A673 (cell line): ENCODE results near the gene TRIM52. TPM values are rescaled to one million over a fixed set of nuclear protein-coding genes. Genes with fewer than 3 reads are reported as not detected.

Experiments used
- BruUV-seq: library from RNA; stranded (reverse); fragments of 400-500 nt; replicated peaks from 2 replicates; lab custom pipeline; 2021; lab: Mats Ljungman, UMichigan
- CTCF ChIA-PET: fragments of 300-600 bp; sonication (Branson Sonifier 250); formaldehyde crosslinking; loops from one replicate; lab custom pipeline; 2022; ENCODE audit warnings: antibody characterized with exemption; lab: Charles Lee
- POLR2A ChIA-PET: fragments of 300-600 bp; sonication (Branson Sonifier 250); formaldehyde crosslinking; loops from one replicate; lab custom pipeline; 2022; ENCODE audit warnings: antibody characterized with exemption; ENCODE audit not compliant: low non-redundant PET; lab: Charles Lee
- DNase-seq: peaks from one replicate; pipeline ENCODE4 v3.0.0-alpha.2; 2015; ENCODE audit warnings: low spot score
- H3K27ac ChIP-seq: fragments of 200-600 bp; sonication (generic); 2 replicates; pipeline ENCODE4 v1.5.1; 2016; ENCODE audit warnings: mixed run types, low read depth, mild to moderate bottlenecking, mixed read lengths, antibody characterized with exemption, low read length; ENCODE audit not compliant: poor library complexity, severe bottlenecking
- H3K27me3 ChIP-seq: fragments of 200-600 bp; sonication (generic); replicated peaks from 2 replicates; pipeline ENCODE4 v1.6.1; 2017; ENCODE audit warnings: mixed run types, low read depth, mild to moderate bottlenecking, mixed read lengths, antibody characterized with exemption, low read length; ENCODE audit not compliant: insufficient read depth, poor library complexity
- H3K36me3 ChIP-seq: fragments of 200-600 bp; sonication (generic); 2 replicates; pipeline ENCODE4 v1.6.1; 2016; ENCODE audit warnings: mixed run types, mild to moderate bottlenecking, mixed read lengths, antibody characterized with exemption, low read length; ENCODE audit not compliant: insufficient read depth, poor library complexity, severe bottlenecking
- H3K4me1 ChIP-seq: fragments of 200-600 bp; sonication (generic); 2 replicates; pipeline ENCODE4 v1.6.1; 2017; ENCODE audit warnings: mixed run types, mild to moderate bottlenecking, mixed read lengths, antibody characterized with exemption, low read length; ENCODE audit not compliant: insufficient read depth, poor library complexity, severe bottlenecking
- H3K4me3 ChIP-seq: fragments of 200-600 bp; sonication (generic); 2 replicates; pipeline ENCODE4 v1.5.1; 2016; ENCODE audit warnings: low read depth, mixed run types, mild to moderate bottlenecking, mixed read lengths, low read length; ENCODE audit not compliant: poor library complexity, severe bottlenecking
- H3K9me3 ChIP-seq: fragments of 200-600 bp; sonication (generic); 2 replicates; pipeline ENCODE4 v1.6.1; 2016; ENCODE audit warnings: mixed run types, low read depth, mild to moderate bottlenecking, mixed read lengths, antibody characterized with exemption, low read length; ENCODE audit not compliant: poor library complexity, severe bottlenecking
- CTCF ChIP-seq: fragments of 300-800, 200-600 bp; sonication (generic); conservative IDR thresholded peaks from 2 replicates; pipeline ENCODE4 v1.5.1; 2017; ENCODE audit warnings: low read depth, mild to moderate bottlenecking, antibody characterized with exemption, low read length, moderate library complexity, mixed read lengths
- EZH2 ChIP-seq: fragments of 200-600 bp; sonication (generic); IDR thresholded peaks from 2 replicates; pipeline ENCODE4 v1.6.1; 2017; ENCODE audit warnings: borderline replicate concordance, low read depth, mild to moderate bottlenecking, mixed read lengths, antibody characterized with exemption, low read length; ENCODE audit not compliant: poor library complexity, severe bottlenecking
- intact Hi-C: fragments of 100-400 bp; cut with micrococcal nuclease; formaldehyde crosslinking; loops from one replicate; pipeline ENCODE4 v1.10.0; 2022; ENCODE audit not compliant: unreplicated experiment
- total RNA-seq: library from RNA; stranded (reverse); gene quantifications from 2 replicates; pipeline ENCODE4 v1.2.3, GENCODE V29; 2021

TRIM52 gene
- total RNA-seq, 1 experiment from 2014 or later = 7.3 TPM

- intact Hi-C loops = loop anchor here (1.0 kb wide), 1 partner anchor 21 kb away; no protein-coding TSS in a partner anchor
- Histone ChIP-seq H3K27me3 (no peaks in the 10 kb centered on the region), H3K27ac (peak within 1 kb of the TSS; percentile 96), H3K9me3 (no peaks in the 10 kb centered on the region), H3K4me1 (peaks cover 11% of the 10 kb centered on the region), H3K4me3 (peak within 1 kb of the TSS; percentile 83), H3K36me3 (no peaks in the 10 kb centered on the region)
- TF ChIP-seq EZH2 (no peak), CTCF (no peak)
- ChIA-PET POLR2A (interaction anchor here (0.6 kb wide), 2 partner anchors 18 to 24 kb away, joined by 6 to 8 read pairs; no protein-coding TSS in a partner anchor), CTCF (interaction anchor here (1.0 kb wide), 1 partner anchor 16 kb away, joined by 3 read pairs; no protein-coding TSS in a partner anchor)
- no TSS peak for BruUV-seq
- DNase-seq = peak; percentile 98
Measured at GRCh38 chr5:181223058-181223728, 37.8 kb downstream of the TRIM52 start, which contains the start of gene TRIM41. Gene TRIM41 (plus strand): TSS chr5:181223281. CDS start chr5:181224000, 719 bp downstream.

- POLR2A ChIA-PET = no interaction called here
- Histone ChIP-seq H3K4me1 (peaks cover 11% of the 10 kb centered on the region), H3K9me3 (no peaks in the 10 kb centered on the region), H3K4me3 (peak overlapping the region; percentile 83), H3K27me3 (no peaks in the 10 kb centered on the region), H3K36me3 (no peaks in the 10 kb centered on the region), H3K27ac (peak overlapping the region; percentile 96)
- 0 out of 2 replicates have a peak, but pooled peaks have one; percentile 10 for TF ChIP-seq CTCF
- no peak for TF ChIP-seq EZH2
- CTCF ChIA-PET = no interaction called here
- DNase-seq = peak; percentile 82
- intact Hi-C loops = loop anchor here (1.0 kb wide), 2 partner anchors 22 to 33 kb away; no protein-coding TSS in a partner anchor
- no TSS peak for BruUV-seq
Measured at GRCh38 chr5:181222630-181223057, 38.3 kb downstream of the TRIM52 start.

DNA sequence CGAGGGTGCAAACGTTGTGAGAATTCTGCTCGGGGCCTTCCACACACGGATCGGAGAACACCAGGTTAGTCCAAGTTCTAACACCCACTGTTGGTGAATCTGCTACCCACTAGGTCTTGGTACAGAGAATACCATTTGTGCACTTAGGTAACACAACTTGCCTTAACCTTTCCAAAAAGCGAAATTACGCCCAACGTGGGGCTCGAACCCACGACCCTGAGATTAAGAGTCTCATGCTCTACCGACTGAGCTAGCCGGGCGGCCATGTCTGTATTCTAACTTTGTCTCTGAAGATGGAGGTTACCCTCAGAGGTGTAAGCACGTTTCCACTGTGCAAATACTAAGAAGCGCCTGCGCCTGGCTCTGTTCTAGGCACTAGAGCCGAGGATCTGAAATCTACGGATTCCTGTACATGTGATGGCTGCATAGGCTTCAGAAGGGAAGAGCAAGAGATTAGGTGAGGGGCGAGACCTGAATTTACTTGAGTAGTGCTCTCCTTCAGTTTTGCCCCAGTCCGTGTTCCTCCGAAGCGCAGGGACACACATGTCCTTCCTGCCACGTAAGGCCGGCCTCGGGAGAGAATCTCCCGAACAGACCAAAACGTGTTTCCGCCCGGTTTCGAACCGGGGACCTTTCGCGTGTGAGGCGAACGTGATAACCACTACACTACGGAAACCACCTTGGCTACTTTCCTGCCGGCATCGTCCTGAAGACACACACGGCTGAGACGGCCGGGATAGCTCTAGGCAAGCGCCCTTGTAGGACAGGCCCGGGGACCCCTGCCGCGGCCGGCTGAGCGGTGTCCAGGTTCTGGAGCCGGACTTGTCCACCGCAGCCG, 38.9 kb downstream of the TRIM52 start:
- TSS peak; percentile 73 for BruUV-seq
- POLR2A ChIA-PET = no interaction called here
- peak overlapping the region; percentile 96 for H3K27ac ChIP-seq

More for the DNA sequence above, 38.9 kb downstream of the TRIM52 start:
- Histone ChIP-seq H3K4me1 (peaks cover 11% of the 10 kb centered on the region), H3K27me3 (no peaks in the 10 kb centered on the region), H3K4me3 (peak overlapping the region; percentile 83), H3K9me3 (no peaks in the 10 kb centered on the region), H3K36me3 (no peaks in the 10 kb centered on the region)
- CTCF ChIA-PET = no interaction called here
- DNase-seq = peak; percentile 97
- intact Hi-C loops = loop anchor here (1.0 kb wide), 1 partner anchor 33 kb away; no protein-coding TSS in a partner anchor
- no peak for TF ChIP-seq CTCF
